Thymus (tissue), 11 donors: ENCODE measurements around the gene SLC35F3. TPM values are rescaled to one million over a fixed set of nuclear protein-coding genes. Genes with fewer than 3 reads are reported as not detected.

Experiments
- DNase-seq, 9 donors: peaks; one replicate each; pipeline ENCODE4 v3.0.0-alpha.2; 2013; ENCODE audit warnings: low spot score in 9 of 9, low read depth in 6 of 9, missing footprints in 1 of 9
- H3K27ac ChIP-seq, 2 donors: one replicate each; pipeline ENCODE4 v1.5.1; 2013; ENCODE audit warnings: control low read depth in 1 of 2, low read depth in 1 of 2, low read length in 1 of 2, mild to moderate bottlenecking in 1 of 2, moderate library complexity in 1 of 2
- H3K27me3 ChIP-seq, 2 donors: one replicate each; pipeline ENCODE4 v1.5.1; 2013; ENCODE audit warnings: low read length in 1 of 2; ENCODE audit not compliant: control insufficient read depth in 2 of 2, insufficient read depth in 1 of 2
- H3K36me3 ChIP-seq, 2 donors: one replicate each; pipeline ENCODE4 v1.5.1; 2013; ENCODE audit warnings: low read length in 1 of 2, mild to moderate bottlenecking in 1 of 2, moderate library complexity in 1 of 2; ENCODE audit not compliant: control insufficient read depth in 2 of 2, insufficient read depth in 2 of 2
- H3K4me1 ChIP-seq, 2 donors: one replicate each; pipeline ENCODE4 v1.5.1; 2013; ENCODE audit warnings: low read length in 2 of 2; ENCODE audit not compliant: control insufficient read depth in 2 of 2, insufficient read depth in 2 of 2
- H3K4me3 ChIP-seq, 2 donors: one replicate each; pipeline ENCODE4 v1.5.1; 2013; ENCODE audit warnings: low read length in 2 of 2, control low read depth in 1 of 2, mild to moderate bottlenecking in 1 of 2
- H3K9me3 ChIP-seq, 2 donors: one replicate each; pipeline ENCODE4 v1.5.1; 2013; ENCODE audit warnings: low read length in 1 of 2, mild to moderate bottlenecking in 1 of 2; ENCODE audit not compliant: control insufficient read depth in 2 of 2, insufficient read depth in 1 of 2
- WGBS: extraction: QIAGEN DNeasy Blood & Tissue Kit; methylation state at CpG from one replicate; pipeline ENCODE4 v1.1.7; 2013; 5-methylcytosine and 5-hydroxymethylcytosine counted together
- polyA plus RNA-seq: library from polyadenylated mRNA; stranded (reverse); fragments of 200-250 nt; gene quantifications from one replicate; pipeline ENCODE4 v1.2.3, GENCODE V29; 2013
- total RNA-seq: library from RNA; stranded (reverse); fragments of 120-200 nt; gene quantifications from one replicate; pipeline ENCODE4 v1.2.4, GENCODE V29; 2013
- donor health status: healthy.

SLC35F3 gene
- total and polyA plus RNA-seq, 2 donors, result 1.9 to 3.2 TPM

GRCh38 chr1:233998456-233998855 is 94.0 kb downstream of the SLC35F3 start:
- Histone ChIP-seq H3K9me3 (no peaks in the 10 kb centered on the region), H3K4me3 (no peak overlapping the region), H3K4me1 (no peaks in the 10 kb centered on the region), H3K36me3 (no peaks in the 10 kb centered on the region), H3K27ac (no peak overlapping the region), H3K27me3 (no peaks in the 10 kb centered on the region)
- WGBS, result 95% methylated on average over 3 of the region's 3 CpGs
- DNase-seq, result no peak

- DNase-seq, result peak in 1 of 9 donors; percentile 4
- Histone ChIP-seq H3K27ac (no peak overlapping the region), H3K9me3 (no peaks in the 10 kb centered on the region), H3K27me3 (no peaks in the 10 kb centered on the region), H3K4me3 (no peak overlapping the region), H3K4me1 (no peaks in the 10 kb centered on the region), H3K36me3 (no peaks in the 10 kb centered on the region)
- WGBS, result 90% methylated on average over 6 of the region's 6 CpGs
Measured at GRCh38 chr1:233998891-233999290, 94.4 kb downstream of the SLC35F3 start.

DNA sequence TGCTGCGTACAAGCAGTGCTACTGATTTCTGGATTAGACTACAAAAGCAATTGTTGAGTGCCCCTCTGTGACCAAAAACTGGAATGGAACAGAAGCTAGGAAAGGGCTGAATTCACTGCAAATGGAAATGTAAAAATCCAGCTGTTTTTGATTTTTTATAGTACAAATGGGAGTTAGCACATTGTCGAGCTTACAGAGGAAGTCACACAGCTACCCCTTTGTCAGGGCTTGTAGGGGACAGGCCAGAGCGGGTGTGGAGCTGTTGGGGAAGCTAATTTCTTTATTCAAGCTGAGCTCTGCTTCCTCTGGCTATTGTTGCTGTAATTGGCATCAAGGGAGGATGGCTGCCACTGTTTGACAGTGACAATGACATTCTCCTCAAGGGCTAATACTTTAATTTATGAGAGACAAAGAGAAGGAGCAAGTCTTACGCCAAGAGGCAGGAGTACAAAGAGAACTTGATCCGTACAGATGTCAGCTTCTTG is 96.1 kb downstream of the SLC35F3 start:
- no peak overlapping the region for H3K4me3 ChIP-seq
- DNase-seq, result no peak
- no peaks in the 10 kb centered on the region for H3K4me1 ChIP-seq
- H3K36me3 ChIP-seq, result no peaks in the 10 kb centered on the region
- no peaks in the 10 kb centered on the region for H3K27me3 ChIP-seq
- 75% methylated on average over 5 of the region's 5 CpGs for WGBS
- H3K9me3 ChIP-seq, result no peaks in the 10 kb centered on the region
- H3K27ac ChIP-seq, result no peak overlapping the region

DNA sequence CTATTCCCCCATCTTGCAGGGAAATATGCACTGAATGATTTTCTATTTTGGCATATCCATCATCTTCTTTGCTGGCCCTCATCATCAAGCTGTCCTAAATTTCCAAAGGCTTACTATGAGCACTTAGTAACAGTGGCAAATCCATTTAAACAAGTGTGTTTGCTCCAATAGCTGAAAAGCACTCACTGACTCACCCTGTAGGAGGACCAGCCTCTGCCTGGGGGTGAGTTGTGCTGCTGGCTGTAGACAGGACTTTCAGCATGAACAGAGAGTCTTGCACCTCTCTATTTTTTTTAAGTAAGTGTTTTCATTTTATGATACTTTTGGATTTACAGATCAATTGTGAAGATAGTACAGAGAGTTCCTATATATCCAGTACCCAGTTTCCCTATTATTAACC is 97.3 kb downstream of the SLC35F3 start:
- Histone ChIP-seq H3K27ac (no peak overlapping the region), H3K27me3 (no peaks in the 10 kb centered on the region), H3K4me1 (no peaks in the 10 kb centered on the region), H3K4me3 (no peak overlapping the region), H3K9me3 (no peaks in the 10 kb centered on the region), H3K36me3 (no peaks in the 10 kb centered on the region)
- DNase-seq, result no peak

DNA sequence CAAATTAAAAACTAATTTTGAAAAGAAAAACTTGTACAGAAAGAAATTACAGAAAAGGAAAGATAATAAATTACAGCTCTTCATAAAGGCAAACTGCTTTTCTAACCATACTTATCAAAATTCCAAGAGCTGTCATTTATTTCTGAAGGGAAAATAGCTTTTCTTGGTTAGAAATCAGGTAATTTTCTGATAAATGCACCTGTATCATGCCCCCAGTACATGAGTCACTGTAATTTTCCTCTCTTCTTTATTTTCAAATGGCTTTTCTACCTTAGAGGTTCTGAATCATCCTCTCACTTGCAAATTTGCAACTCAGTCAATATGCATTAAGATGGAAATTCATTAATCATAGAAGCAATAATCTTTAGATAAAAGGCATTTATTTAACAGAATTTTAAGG is 100.1 kb downstream of the SLC35F3 start:
- Histone ChIP-seq H3K4me1 (no peaks in the 10 kb centered on the region), H3K9me3 (no peaks in the 10 kb centered on the region)

GRCh38 chr1:234007684-234008083 is 103.2 kb downstream of the SLC35F3 start:
- Histone ChIP-seq H3K36me3 (no peaks in the 10 kb centered on the region), H3K9me3 (no peaks in the 10 kb centered on the region), H3K27me3 (no peaks in the 10 kb centered on the region), H3K4me3 (no peak overlapping the region), H3K27ac (no peak overlapping the region), H3K4me1 (no peaks in the 10 kb centered on the region)
- WGBS, result 95% methylated on average over 1 of the region's 1 CpG
- DNase-seq, result no peak

More for the DNA sequence above, 100.1 kb downstream of the SLC35F3 start:
- no peak overlapping the region for H3K27ac ChIP-seq
- no peaks in the 10 kb centered on the region for H3K36me3 ChIP-seq
- no peak for DNase-seq
- no peaks in the 10 kb centered on the region for H3K27me3 ChIP-seq
- no peak overlapping the region for H3K4me3 ChIP-seq

DNA sequence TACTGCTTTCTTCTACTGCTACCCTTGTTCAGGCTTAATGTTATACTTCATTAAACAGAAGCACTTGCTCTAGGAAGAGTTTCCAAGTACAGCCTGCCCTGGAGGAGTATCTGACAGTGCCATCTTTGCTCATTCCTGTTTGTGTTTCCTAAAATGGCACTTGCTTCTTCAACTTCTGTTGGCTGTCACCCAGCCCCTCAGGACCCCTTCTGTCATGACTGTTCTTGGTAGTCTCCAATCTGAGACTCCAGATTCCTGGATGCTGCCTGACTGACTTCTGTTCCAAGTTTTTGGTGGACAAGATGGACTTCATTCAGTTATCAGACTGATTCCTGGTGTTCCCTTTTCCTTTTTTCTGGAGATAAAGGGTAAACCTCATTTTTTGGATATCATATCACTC is 104.1 kb downstream of the SLC35F3 start:
- Histone ChIP-seq H3K27me3 (no peaks in the 10 kb centered on the region), H3K4me1 (no peaks in the 10 kb centered on the region), H3K27ac (no peak overlapping the region), H3K9me3 (no peaks in the 10 kb centered on the region), H3K36me3 (no peaks in the 10 kb centered on the region), H3K4me3 (no peak overlapping the region)
- DNase-seq, result no peak

- Histone ChIP-seq H3K27me3 (no peaks in the 10 kb centered on the region), H3K9me3 (no peaks in the 10 kb centered on the region)
- WGBS, result 90% methylated on average over 1 of the region's 1 CpG
Measured at GRCh38 chr1:234009668-234010067, 105.2 kb downstream of the SLC35F3 start.

DNA sequence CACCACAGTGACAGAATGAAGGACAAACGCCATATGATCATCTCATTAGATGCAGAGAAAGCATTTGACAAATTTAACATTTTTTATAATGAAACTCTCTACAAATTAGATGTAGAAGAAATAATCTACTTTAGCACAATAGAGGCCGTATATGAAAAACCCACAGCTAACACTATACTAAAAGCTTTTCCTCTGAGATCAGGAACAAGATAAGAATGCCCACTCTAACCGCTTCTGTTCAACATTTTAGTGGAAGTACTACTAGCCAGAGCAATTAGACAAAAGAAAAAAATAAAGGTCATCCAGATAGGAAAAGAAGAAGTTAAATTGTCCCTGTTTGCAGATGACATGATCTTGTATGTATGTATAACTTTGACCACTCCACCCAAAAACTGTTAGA is 109.7 kb downstream of the SLC35F3 start:
- Histone ChIP-seq H3K9me3 (no peaks in the 10 kb centered on the region), H3K4me3 (no peak overlapping the region), H3K4me1 (no peaks in the 10 kb centered on the region), H3K27ac (no peak overlapping the region), H3K27me3 (no peaks in the 10 kb centered on the region), H3K36me3 (no peaks in the 10 kb centered on the region)
- WGBS, result 34% methylated on average over 3 of the region's 3 CpGs
- DNase-seq, result no peak

More at GRCh38 chr1:234009668-234010067, 105.2 kb downstream of the SLC35F3 start:
- H3K4me1 ChIP-seq, result no peaks in the 10 kb centered on the region
- H3K36me3 ChIP-seq, result no peaks in the 10 kb centered on the region
- H3K27ac ChIP-seq, result no peak overlapping the region
- no peak for DNase-seq
- no peak overlapping the region for H3K4me3 ChIP-seq

DNA sequence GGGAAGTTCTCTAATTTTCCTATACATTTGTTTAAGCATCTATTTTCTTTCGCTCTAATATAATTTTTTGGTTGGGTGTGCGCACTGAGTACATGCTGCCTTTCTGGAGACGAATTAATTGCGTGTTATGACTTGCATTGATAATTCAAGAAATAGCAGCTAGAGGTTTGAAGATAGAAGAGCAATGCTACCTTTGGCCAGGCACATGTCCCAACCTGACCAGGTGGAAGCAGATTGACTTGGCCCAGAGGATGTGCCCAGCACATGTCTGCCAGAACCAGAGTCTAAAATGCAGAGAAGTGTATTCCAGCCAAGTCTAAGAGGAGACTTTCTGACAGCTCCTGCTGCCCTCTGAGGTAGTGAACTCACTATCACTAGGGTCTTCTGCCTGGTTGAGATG is 114.3 kb downstream of the SLC35F3 start:
- 96% methylated on average over 4 of the region's 4 CpGs for WGBS
- Histone ChIP-seq H3K4me1 (no peaks in the 10 kb centered on the region), H3K9me3 (no peaks in the 10 kb centered on the region), H3K27me3 (no peaks in the 10 kb centered on the region), H3K27ac (no peak overlapping the region), H3K4me3 (no peak overlapping the region), H3K36me3 (no peaks in the 10 kb centered on the region)
- no peak for DNase-seq
